Astrocyte (in vitro differentiated cells and primary cell): ENCODE data around the gene NR4A3.

Experiments used
- CTCF ChIP-seq: IDR thresholded peaks from 2 replicates; pipeline ENCODE4 v1.5.1; 2011; ENCODE audit warnings: low read depth, mild to moderate bottlenecking, inconsistent platforms, low read length, moderate library complexity; ENCODE audit not compliant: insufficient read depth
- EZH2 ChIP-seq: IDR thresholded peaks from 2 replicates; pipeline ENCODE4 v1.6.1; 2012; ENCODE audit warnings: mild to moderate bottlenecking, low read length, inconsistent platforms; ENCODE audit not compliant: insufficient read depth

- TF ChIP-seq CTCF, result no peak
- TF ChIP-seq EZH2, result no peak
Measured at GRCh38 chr9:99821396-99822108, at the start of gene NR4A3.
